Umbilical cord (tissue), 2 donors: Measurements from ENCODE around the gene FNDC7. TPM values are rescaled to one million over a fixed set of nuclear protein-coding genes. Genes with fewer than 3 reads are reported as not detected.
"Not testable (repeated sequence)": the region's sequence is repeated elsewhere in the genome, so short reads cannot be mapped to it uniquely, and the experiment has no call there.

Experiments used
- DNase-seq: peaks from one replicate; pipeline ENCODE4 v3.0.0-alpha.2; 2015; ENCODE audit warnings: low spot score
- total RNA-seq: library from RNA; depleted of rRNA; stranded (reverse); fragments of >200 nt; gene quantifications from one replicate; pipeline ENCODE4 v1.2.3, GENCODE V29; 2014; ENCODE audit warnings: low replicate concordance; ENCODE audit not compliant: insufficient read depth

Gene FNDC7
- total RNA-seq, result 0.48 TPM

GRCh38 chr1:108712606-108713150, at the start of gene FNDC7:
FNDC7 (plus strand) TSS chr1:108712908; CDS start chr1:108712934, 26 bp downstream.
- DNase-seq, result no peak

- no peak for DNase-seq
Measured at GRCh38 chr1:108663074-108663473, 49.6 kb upstream of the FNDC7 start.

DNA sequence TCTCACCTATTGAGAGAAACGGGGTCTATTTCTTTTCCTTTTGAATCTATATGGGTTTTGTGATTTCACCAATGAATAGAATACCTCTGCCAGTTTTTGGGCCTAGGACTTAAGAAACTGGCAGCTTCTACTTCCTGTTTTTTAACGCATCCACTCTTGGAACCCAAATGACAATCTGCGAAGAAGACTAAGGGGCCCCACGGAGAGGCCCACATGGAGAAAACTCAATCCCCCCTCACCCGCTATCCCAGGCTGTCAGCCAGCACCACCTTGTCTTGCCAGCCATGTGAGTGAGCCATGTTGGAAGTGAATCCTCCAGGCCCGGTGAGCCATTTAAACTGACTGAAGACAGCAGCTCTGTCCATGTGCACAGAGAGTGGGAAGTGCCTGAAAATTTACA, 48.2 kb upstream of the FNDC7 start:
- no peak for DNase-seq

DNA sequence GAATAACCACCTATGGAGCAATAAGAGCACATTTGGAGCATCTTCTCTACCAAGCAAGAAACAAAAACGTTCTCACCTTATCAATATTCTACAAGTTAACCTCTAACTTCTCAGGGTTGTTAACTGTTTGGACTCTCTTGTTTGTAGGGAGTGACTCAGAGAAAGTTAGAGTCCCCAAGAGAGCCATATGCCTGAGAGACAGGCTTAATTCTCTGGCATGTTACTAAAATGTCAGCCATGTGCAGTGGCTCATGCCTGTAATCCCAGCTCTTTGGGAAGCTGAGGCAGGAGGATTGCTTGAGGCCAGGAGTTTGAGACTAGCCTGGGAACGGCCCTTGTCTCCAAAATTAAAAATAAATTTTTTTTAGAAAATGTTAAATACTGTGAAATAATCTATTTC, 47.6 kb upstream of the FNDC7 start:
- DNase-seq, result no peak

GRCh38 chr1:108665771-108666170, 46.9 kb upstream of the FNDC7 start:
- DNase-seq, result no peak

DNA sequence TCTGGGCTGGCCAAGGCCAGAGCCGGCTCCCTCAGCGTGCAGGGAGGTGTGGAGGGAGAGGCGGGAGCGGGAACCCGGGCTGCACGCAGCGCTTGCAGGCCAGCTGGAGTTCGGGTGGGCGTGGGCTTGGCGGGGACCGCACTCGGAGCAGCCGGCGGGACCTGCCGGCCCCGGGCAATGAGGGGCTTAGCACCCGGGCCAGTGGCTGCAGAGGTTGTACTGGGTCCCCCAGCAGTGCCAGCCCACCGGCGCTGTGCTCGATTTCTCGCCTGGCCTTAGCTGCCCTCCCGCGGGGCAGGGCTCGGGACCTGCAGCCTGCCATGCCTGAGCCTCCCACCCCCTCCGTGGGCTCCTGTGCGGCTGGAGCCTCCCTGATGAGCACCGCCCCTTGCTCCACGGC, 45.3 kb upstream of the FNDC7 start:
- not testable (repeated sequence) for DNase-seq

GRCh38 chr1:108668777-108669176, 43.9 kb upstream of the FNDC7 start:
- no peak for DNase-seq

- no peak for DNase-seq
Measured at GRCh38 chr1:108669679-108670078, 43.0 kb upstream of the FNDC7 start.

DNA sequence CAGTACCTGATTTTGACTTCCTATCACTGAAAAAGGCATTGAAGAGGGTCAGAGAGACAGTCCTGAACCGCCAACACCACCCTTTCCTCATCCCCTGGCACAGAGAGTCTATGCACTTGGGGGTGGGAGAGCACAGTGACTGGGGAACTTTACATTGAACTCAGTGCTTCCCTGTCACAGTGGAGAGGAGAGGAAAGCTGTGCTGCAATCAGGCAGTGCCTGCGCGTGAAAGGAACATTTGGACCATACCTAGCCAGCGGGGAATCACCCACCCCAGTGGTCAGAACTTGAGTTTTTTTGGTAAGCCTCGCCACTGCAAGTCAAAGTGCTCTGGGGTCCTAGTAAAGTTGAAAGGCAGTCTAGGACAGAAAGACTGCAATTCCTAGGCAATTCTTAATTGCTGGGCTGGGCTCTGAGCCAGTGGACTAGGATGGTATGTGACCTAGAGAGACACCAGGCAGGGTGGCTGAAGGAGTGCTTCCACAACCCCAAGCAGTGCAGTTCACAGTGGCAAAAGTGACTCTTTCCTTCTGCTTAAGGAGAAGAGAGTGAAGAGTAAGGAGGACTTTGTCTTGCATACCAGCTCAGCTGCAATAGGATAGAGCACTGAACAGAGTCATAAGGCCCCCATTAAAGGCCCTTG, 42.5 kb upstream of the FNDC7 start:
- DNase-seq, result no peak

GRCh38 chr1:108671143-108671542, 41.6 kb upstream of the FNDC7 start:
- DNase-seq, result no peak

DNA sequence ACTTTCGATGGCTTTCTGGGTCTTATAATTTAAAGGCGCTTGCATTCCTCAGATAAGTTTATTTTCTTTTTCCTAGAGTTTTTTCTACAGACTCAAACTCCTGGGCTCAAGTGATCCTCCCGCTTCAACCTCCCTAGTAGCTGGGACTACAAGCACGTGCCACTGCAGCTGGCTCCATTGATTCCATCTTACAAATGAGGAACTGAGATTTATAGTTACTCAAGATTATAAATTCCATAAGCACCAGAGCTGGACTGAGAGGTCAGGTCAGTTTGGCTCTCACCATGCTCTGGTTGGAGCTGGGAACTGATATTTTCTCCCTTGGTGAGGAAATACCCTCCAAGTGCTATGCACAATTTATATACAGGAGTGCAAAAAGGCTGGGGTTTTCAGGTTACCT, 34.0 kb upstream of the FNDC7 start:
- DNase-seq, result peak; percentile 22

GRCh38 chr1:108679586-108680213, 33.0 kb upstream of the FNDC7 start:
- no peak for DNase-seq

DNA sequence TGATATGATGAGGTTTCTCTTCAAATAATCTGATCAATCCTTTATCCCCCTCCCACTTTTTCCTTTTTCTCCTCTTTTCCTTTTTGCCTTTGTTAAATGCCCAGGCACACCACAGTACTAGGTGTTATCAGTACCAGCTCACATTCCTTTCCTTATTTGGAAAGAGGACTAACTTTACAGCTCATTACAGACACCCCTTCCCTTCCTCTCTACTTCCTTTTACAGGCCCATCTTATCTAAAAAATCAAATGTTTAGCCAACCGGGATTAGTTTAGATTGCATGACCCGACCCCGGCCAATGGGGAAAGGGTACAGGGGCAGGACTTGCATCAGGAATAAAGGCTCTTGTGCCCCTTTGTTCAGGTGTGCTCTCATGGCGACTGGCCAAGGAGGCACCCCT, 31.0 kb upstream of the FNDC7 start:
- DNase-seq, result peak; percentile 27

DNA sequence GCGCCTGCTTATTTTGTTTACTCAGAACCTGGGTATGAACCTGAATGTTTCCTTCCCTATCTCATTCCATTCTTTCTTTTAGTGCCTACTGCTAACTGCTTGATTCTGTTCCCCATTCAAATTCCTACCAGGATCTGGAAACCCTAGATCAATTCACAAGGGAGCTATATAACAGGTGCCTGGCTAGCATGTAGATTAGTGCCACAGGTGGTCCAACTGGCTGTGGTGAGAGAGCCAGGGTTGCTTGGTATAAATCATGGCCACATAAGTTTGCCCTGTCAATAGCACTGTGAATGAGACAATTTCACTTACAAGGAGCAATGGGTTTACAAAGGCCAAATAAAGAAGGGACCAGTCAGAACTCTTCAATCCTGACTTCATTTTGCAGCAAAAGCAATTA, 27.2 kb upstream of the FNDC7 start:
- no peak for DNase-seq

GRCh38 chr1:108686614-108687313, 25.9 kb upstream of the FNDC7 start:
- DNase-seq, result peak; percentile 72

GRCh38 chr1:108691128-108691941, 21.4 kb upstream of the FNDC7 start:
- DNase-seq, result no peak

GRCh38 chr1:108691942-108692723, 20.6 kb upstream of the FNDC7 start, which contains the start of gene PRPF38B:
PRPF38B (plus strand) TSS chr1:108692310; CDS start chr1:108692592, 282 bp downstream.
- DNase-seq, result peak; percentile 97

- peak; percentile 77 for DNase-seq
Measured at GRCh38 chr1:108692724-108693655, 19.7 kb upstream of the FNDC7 start.

DNA sequence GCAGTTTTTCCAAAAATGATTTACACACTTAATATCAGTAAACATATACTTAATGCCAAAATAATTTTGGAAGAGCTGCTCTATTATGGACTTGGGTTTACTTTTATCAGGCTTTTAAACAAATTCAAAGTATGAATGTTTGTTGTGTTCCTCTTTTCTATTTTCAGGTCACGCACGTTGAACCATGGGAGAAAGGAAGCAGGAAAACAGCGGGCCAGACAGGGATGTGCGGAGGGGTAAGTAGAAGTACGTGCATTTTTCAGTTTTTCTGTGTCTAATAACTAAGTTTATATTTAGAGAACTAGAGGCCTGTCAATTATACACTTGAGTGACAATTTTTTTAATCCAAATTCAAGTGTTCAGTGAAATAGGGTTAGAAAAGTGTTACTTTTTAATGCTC, 17.2 kb upstream of the FNDC7 start:
- no peak for DNase-seq
